ENCODE measurements around the gene SORCS2. TPM values are rescaled to one million over a fixed set of nuclear protein-coding genes. Genes with fewer than 3 reads are reported as not detected.

SORCS2 gene
- total RNA-seq: under 1 TPM; 0.21 to 0.92 TPM
- long read RNA-seq: 0 reads

DNA sequence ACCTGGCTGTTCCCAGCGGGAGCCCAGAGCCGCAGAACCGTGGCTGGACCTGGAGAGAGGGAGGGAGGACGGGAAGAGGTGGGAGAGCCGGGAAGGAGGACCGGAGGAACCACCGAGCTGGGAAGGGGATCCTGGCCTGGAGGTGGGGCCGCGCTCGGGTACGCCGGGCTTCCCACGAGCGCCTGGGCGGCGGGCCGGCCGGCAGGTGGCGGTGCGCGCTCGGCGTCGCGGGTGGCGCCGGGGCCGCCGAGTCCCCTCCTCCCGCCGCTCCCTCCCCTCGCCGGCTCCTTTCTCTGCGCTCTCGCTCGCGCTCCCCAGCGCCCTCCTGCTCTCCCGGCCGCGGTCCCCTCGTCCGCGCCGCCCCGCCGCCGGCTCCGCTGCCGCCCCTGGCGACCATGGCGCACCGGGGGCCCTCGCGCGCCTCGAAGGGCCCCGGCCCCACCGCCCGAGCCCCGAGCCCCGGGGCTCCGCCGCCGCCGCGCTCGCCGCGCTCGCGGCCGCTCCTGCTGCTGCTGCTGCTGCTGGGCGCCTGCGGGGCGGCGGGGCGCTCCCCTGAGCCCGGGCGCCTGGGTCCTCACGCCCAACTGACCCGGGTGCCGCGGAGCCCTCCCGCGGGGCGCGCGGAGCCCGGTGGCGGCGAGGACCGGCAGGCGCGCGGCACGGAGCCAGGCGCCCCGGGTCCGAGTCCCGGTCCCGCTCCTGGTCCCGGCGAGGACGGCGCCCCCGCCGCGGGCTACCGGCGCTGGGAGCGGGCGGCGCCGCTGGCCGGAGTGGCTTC, at the start of gene SORCS2:
Gene SORCS2, plus strand, starts transcription at position 287 of the 778 bp plus-strand sequence.
- ATAC-seq (peak; percentile 87), DNase-seq (peak in 1 of 2 donors; percentile 60)
- intact Hi-C loops (cut with DNase I, micrococcal nuclease): loop anchor here in 1 of 2 donors (5.0 to 10.0 kb wide), 2 partner anchors 105 to 522 kb away; no protein-coding TSS in a partner anchor

DNA sequence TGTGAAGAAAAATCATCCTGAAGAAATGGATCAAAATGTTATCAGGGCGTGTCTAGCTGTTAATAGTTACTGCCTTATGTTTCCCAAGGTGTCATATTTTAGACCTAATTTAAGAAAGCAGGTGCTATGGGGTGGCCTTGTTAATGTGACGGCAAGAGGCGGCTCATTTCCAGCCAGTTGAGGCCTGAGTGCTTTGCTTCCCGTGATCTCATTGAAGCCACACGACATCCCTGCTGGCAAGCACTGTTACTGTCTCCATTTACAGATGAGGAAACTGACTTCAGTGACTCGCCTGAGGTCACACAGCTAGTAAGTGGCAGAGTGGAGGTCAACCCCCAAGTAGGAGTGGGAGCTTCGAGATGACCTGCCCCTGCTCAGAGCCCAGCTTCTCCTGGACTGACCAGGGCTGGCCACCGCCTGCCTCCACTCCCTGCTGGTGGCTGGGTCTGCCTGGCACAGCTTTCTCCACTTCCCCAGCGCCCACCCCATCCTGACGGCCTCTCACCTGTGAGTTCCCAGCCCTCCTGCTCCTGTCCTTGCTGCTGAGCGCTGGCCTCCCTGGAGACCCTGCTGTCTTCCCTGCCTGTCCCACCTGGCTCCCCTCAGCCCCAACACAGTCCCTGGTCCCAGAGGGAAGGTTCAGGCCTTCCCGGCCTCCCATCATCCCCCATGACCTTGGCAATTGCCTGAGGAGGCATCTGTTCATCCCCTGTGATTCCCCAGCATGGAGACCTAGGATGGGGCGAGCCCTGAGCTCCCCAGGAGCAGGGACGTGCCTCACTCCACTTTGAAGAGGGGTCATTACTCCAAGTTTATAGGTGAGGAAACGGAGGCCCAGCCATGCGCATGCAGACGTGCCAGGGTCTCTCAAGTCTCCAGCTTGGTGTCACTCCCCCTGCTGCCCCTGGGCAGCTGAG, 47.7 kb upstream of the SORCS2 start:
- intact Hi-C loops (cut with DNase I, micrococcal nuclease): no loop called here
- ATAC-seq: no peak
- DNase-seq: no peak

DNA sequence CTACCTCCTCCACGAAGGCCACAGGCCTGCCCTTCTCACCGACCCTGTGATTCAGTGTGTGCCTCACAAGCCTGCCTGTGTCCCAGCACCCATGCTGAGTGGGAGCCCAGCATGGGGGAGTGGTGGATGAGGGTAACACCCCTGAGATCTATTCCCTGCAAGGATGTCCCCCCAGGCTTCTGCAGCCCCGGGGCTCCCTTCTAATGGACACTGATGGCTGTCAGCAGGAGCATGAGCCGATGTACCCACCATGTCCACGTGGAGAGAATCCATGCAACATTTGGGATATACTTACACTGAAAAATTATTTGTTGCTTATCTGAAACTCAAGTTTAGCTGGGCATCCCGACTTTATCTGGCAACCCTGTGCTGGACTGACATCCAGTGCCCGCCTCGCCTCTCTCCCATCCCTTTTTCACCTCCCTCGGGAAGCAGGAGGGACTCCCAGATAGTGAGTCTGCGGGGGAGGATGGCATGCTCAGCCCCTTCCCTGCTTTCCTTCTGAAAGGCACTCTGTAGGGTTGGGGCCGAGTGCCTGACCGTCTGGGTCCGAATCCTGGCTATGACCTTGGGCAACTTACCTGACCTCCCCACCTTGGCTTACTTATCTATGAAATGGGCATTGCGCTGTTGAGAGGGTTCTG, 46.9 kb upstream of the SORCS2 start:
- DNase-seq (no peak), ATAC-seq (no peak)
- intact Hi-C loops (cut with DNase I, micrococcal nuclease): no loop called here

DNA sequence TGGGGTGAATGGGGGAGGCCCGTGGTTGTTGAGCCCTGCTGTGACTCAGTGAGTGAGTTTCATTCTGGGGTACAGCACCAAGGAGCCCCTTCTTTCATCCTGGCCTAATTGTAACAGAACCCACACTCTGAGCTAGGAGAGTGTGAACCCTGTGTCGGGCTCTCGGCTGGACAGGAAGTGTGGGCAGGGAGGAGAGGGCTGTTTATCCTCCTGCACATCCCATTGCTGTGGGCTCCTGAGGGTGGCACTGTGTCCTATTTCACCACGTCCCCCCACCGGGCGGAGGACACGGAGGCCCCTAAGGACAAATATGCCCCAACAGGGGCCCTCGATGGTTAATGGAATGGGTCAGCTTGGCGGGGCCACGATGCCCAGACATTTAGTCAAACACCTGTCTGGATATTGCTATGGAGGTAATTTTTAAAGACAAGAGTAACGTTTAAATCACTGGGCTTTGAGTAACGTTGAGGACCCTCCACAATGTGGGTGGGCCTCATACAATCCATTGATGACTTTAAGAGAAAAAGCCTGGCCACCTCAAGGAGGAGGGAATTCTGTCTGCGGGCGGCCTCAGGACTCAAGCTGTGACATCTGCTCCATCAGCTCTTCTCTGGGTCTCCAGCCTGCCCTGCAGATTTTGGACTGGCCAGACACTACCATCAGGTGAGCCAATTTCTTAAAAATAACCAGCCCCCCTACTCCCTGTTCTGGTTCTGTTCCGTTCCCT, 46.1 kb upstream of the SORCS2 start:
- intact Hi-C loops (cut with DNase I, micrococcal nuclease): no loop called here
- DNase-seq: no peak
- no peak for ATAC-seq

DNA sequence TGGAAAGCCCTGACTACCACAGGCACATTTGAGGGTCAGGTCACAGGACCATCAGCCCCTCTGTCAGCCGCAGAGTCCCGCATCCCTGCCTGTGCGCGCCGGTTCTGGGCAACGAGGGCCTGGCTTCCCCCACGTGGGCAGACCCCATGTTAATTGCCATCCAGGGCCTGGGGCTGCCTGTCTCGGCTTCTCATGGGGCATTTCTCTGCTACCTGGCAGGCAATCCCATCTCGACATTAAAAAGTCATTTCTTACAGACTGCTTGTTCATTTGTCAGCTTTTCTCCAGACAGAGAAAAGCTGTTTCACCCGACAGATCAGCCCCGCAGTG, 45.6 kb upstream of the SORCS2 start:
- intact Hi-C loops (cut with DNase I, micrococcal nuclease): no loop called here
- ATAC-seq (no peak), DNase-seq (no peak)

DNA sequence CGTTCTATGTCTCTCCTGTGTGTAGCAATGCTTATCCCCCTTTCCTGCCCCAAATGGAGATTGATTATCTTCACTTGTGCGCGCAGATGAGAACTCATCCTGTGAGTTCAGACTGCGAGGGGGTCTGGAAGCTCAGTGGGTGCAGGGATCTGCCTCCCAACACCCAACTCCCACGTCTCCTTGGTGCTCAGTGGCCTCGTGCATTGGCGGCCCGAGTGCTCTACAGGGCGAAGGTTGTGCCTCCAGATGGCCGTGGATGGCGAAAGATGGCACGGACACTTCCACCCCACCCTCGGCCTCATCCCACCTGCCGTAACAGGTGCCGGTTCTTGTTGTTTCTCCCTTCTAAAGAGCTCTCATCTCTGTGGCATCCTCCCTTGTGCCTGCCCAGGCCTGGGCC, 45.1 kb upstream of the SORCS2 start:
- DNase-seq (no peak), ATAC-seq (no peak)
- intact Hi-C loops (cut with DNase I, micrococcal nuclease): no loop called here

DNA sequence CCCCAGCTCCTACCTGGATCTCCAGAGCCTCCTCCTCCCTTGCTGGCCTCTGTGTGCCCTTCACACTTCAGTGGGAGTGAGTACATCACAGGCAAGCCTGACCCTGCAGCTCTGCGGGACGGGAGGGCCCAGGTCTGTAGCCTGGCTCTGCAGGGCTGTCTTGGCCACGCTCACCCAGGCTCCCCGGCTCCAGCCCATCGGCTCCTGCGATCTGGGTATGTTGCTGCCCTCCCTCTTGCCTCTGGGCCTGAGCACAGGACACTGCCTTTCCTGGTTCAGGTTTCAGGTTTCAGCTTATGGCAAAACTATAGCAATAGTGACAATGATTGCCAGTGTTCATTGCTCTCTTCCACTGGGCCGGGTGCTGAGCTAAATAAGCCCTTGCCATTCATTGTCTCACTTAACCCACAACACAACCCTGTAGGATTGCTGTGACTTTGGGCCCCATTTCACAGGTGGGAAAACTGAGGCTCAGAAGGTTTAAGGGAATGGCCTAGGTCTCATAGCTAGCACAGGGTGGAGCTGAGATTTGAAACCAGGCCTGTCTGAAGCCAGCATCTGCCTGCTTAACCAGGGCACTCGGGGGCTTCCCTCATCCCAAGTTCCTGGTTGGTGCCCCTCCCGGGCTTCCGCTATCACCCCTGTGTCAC, 44.6 kb upstream of the SORCS2 start:
- intact Hi-C loops (cut with DNase I, micrococcal nuclease): no loop called here
- no peak for DNase-seq
- ATAC-seq: no peak

DNA sequence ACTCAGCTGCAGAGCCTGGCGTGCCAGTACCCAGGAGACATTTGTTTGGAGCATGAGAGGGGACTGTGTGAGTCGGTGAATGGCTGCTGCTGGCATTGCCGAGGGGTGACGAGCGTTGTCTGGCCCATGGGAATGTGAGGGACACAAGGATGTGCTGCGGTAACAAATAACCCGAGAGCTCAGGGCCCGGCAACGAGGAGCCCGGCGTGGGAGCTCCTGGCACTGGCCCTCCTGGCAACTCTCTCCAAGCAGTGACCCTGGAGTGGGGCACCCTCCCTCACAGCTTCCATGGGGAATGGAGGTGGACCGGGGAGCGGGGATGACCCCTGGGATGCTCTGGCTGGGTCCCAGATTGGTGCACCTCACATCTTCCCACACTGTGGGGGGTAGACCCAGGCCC, 44.0 kb upstream of the SORCS2 start:
- ATAC-seq (no peak), DNase-seq (no peak)
- intact Hi-C loops (cut with DNase I, micrococcal nuclease): no loop called here

DNA sequence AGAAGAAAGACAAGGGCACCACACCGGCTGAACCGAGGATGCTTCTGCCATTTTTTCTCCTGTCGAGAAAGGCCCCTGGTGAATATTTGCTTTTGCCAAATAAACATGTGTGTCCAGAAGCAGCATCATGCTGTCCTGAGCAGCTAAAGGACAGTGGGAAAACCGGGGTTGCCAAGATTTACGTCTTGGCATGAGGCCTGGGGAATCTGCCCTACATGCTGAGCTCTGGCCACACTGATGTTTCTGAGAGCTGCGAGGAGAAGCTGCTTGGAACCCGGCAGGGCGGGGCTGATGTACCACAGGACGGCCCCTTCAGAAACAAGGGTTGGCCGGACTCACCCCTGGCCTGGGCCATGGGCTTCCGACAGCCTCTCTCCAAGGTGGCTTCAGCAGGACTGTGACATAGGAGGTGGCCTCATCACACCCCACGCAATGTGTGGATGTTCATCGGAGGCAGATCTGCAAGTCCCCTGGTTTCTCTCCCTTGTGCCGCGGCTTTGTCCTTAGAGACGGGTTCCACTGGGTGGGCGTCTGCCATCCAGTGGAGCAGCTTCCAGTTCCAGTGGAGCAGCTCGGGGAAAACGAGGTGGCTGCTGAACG, 42.2 kb upstream of the SORCS2 start:
- intact Hi-C loops (cut with DNase I, micrococcal nuclease): no loop called here
- DNase-seq: no peak
- no peak for ATAC-seq

DNA sequence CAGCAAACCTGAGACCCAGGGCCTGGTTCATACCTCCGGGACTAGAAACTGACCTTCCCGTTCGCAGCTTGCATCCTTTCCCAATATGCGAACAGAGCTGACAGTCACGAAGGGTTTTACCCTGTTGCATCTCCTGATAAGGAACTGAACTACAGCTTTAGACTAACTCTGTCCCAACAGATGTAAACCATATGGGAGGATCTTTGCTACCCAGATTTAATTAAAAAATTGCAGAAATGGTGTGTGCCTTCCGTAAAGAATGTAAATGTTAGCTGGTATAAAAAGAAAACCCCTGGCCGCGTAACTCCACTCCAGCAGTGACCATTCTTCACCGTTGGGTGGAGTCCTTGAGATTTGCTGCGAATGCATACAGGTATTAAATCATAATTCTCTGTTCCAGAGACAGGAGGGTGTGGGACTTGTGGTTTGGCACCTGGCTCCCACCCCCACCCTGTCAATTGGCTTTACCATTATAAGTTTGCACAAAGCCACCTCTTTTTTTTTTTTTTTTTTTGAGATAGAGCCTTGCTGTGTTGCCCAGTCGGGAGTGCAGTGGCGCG, 40.6 kb upstream of the SORCS2 start:
- peak in 1 of 2 donors; percentile 27 for DNase-seq
- intact Hi-C loops (cut with DNase I, micrococcal nuclease): no loop called here
- ATAC-seq: peak; percentile 67

DNA sequence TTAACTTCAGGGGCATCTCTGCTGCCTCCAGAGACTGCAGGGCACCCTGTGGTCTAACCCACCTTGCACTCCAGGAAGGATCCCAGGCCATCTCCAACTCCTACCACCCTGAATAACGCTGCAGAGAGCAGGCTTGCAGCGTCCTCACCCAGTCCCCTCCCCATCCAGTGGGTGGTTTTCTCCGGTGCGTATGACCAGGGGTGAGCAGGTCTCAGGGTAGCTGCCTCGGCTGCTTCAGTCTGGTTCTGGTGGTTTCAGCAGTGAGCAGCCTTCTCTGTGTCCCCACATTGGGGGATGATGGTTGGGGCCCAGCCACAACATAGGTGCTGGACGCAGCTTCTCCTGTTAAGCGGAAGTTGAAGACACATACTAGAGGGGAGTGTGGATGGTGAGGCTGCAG, 38.6 kb upstream of the SORCS2 start:
- ATAC-seq: no peak
- DNase-seq: no peak
- intact Hi-C loops (cut with DNase I, micrococcal nuclease): no loop called here

DNA sequence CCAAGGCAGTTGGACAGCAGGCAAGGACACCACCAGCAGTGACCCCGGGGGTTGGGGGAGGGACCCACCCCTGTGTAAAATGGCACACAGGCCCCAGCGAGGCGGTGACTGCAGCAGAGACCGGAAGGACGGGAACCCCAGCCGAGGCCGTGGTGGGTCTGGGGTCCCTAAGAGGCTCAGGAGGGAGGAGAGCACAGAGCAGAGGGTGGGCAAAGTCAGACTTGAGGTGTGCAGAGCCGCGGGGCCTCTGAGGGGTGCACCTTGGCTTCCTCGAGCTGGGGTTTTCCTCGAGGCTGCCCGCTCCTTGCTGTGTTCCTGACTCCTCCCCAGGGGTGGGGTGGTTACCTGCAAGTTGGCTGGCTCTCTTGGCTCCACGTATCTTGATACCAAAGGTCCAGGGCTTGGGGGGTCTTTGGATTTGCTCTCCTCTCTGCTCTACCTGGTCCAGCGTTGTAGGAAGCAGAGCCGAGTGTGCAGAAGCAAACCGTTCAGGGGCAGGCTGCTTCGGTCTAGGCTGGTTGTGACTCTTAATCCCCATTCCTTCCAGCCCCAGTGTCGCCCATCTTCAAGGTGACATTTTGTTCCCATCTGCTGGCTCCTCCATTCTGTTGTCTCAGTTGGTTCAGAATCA, 37.9 kb upstream of the SORCS2 start:
- intact Hi-C loops (cut with DNase I, micrococcal nuclease): no loop called here
- ATAC-seq (no peak), DNase-seq (peak in 1 of 2 donors; percentile 18)

DNA sequence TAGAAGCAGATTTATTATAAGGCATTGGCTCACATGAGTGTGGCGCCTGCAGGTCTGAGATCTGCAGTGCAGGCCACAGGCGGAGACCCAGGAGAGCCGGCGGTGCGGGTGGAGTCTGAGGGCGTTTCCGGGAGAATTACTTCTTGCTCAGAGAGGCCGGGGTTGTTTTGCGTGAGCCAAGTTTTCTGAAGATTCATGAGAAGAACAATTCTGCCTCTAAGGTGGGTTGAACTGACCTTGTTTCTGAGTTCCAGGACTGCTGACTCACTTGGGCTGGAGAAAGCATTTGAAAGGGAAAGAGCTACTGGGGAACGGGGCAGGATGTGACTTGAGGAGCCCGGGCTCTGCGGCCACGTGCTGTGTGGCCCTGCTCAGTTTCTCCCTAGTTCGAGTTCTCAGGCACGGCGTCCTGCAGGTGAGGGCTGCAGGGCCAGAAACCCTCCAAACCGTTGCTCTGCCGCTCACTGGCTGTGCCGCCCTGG, 36.7 kb upstream of the SORCS2 start:
- intact Hi-C loops (cut with DNase I, micrococcal nuclease): no loop called here
- ATAC-seq (peak; percentile 65), DNase-seq (peak; percentile 33 to 63)

DNA sequence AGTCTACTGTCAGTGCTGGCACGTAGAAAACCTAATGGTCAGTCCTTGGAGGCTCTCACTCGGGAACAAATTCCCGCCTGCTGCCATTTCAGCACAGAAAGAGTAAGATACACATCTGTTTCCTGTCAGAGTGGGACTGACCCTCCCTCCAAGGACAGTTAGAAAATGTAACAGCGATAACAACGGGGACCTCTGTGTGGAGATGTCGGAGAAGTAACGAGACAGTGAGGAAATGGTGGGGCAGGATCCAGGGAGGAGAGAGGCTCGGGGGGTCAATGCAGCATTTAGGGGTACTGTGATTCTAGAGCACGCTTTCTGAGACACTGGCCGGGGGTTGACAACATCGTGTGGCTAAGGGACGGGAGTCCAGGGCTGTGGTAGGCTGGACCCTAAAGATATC, 36.0 kb upstream of the SORCS2 start:
- DNase-seq (peak; percentile 1 to 17), ATAC-seq (no peak)
- intact Hi-C loops (cut with DNase I, micrococcal nuclease): no loop called here

DNA sequence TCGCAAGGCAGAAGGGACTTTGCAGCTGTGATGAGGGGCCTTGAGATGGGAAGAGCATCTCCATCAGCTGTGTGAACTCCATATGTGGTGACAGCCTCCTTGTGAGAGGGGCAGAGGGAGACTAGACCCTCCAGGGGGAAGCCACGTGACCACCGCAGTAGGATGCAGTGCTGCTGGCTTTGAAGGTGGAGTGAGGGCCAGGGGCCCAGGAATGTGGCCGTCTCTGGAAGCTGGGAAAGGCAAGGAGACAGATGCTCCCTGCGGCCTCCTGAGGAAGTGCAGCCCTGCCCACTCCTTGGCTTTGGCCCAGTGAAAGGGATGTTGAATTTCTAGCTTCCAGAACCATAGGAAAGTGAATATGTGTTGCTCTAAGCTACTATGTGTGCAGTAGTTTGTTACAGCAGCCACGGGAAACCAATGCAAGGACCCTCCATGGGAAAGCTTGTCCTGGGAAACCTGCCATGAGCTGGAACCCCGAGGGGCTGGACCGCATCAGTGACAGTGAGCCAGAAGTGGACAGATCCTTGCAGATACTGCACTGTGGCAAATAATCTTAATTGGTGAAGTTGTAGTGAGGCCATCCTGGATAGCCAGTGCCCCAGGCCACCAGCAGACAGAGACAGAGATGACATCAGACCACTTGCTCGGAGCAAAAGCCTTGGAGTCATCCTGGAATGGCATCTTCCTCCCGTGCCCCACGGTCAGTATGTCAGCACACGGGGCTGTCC, 35.4 kb upstream of the SORCS2 start:
- intact Hi-C loops (cut with DNase I, micrococcal nuclease): no loop called here

DNA sequence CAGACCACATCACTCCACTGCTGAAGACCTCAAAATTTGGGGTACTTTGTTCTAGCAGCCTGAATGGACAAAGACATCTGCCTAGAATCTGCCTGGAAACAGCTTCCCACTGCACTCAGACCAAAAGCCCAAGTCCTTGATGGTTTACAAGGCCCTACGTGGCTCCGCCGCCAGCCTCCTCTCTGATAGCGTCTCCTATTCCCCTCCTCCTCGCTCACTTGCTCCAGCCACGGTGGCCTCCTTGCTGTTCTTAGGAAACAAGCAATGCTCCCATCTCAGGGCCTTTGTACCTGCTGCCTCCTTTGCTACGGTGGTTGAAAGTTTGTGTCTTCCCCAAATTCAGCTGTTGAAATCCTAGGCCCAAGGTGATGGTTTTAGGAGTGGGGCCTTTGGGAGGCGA, 34.7 kb upstream of the SORCS2 start:
- ATAC-seq: no peak
- intact Hi-C loops (cut with DNase I, micrococcal nuclease): no loop called here
- peak in 1 of 2 donors; percentile 11 for DNase-seq

More for the DNA sequence above, 35.4 kb upstream of the SORCS2 start:
- DNase-seq (peak; percentile 24 to 26), ATAC-seq (no peak)

All from left colon (tissue), 2 donors.